Left hindlimb (tissue), 1 donor: ENCODE measurements around the gene CER1.
"Not testable (repeated sequence)": the region's sequence is repeated elsewhere in the genome, so short reads cannot be mapped to it uniquely, and the experiment has no call there.

Experiments used
- DNase-seq: peaks from one replicate; pipeline ENCODE4 v3.0.0-alpha.2; 2018

CER1 gene

GRCh38 chr9:14713187-14713767, 9.3 kb downstream of the CER1 start:
- no peak for DNase-seq

- no peak for DNase-seq
Observed at GRCh38 chr9:14710804-14711203, 11.7 kb downstream of the CER1 start.

GRCh38 chr9:14706530-14707140, 15.9 kb downstream of the CER1 start:
- no peak for DNase-seq

- no peak for DNase-seq
Observed at GRCh38 chr9:14705079-14705478, 17.5 kb downstream of the CER1 start.

- DNase-seq = no peak
Observed at GRCh38 chr9:14704281-14704680, 18.3 kb downstream of the CER1 start.

GRCh38 chr9:14702200-14702720, 20.3 kb downstream of the CER1 start:
- DNase-seq = no peak

GRCh38 chr9:14693251-14693861, 29.2 kb downstream of the CER1 start, which contains the start of gene ZDHHC21:
TSS of gene ZDHHC21 (minus strand) at chr9:14693432. CDS start at chr9:14674340, 19,092 bp downstream.
- DNase-seq = peak; percentile 76

GRCh38 chr9:14692470-14693250, 29.9 kb downstream of the CER1 start:
- peak; percentile 56 for DNase-seq

GRCh38 chr9:14690948-14691730, 31.4 kb downstream of the CER1 start:
- DNase-seq = no peak

- DNase-seq = no peak
Observed at GRCh38 chr9:14687042-14687719, 35.4 kb downstream of the CER1 start.

- no peak for DNase-seq
Observed at GRCh38 chr9:14686168-14686567, 36.4 kb downstream of the CER1 start.

GRCh38 chr9:14682616-14683015, 39.9 kb downstream of the CER1 start:
- DNase-seq = not testable (repeated sequence)

GRCh38 chr9:14678776-14679175, 43.8 kb downstream of the CER1 start:
- DNase-seq = no peak

- DNase-seq = no peak
Observed at GRCh38 chr9:14677872-14678271, 44.7 kb downstream of the CER1 start.

- DNase-seq = no peak
Observed at GRCh38 chr9:14677396-14677795, 45.1 kb downstream of the CER1 start.

GRCh38 chr9:14674630-14675029, 47.9 kb downstream of the CER1 start:
- DNase-seq = no peak

GRCh38 chr9:14671377-14671776, 51.2 kb downstream of the CER1 start:
- DNase-seq = no peak

- DNase-seq = no peak
Observed at GRCh38 chr9:14670718-14671117, 51.8 kb downstream of the CER1 start.
